ENCODE results near the gene HHLA2.
"Not testable (repeated sequence)": the region's sequence is repeated elsewhere in the genome, so short reads cannot be mapped to it uniquely, and the experiment has no call there.

The HHLA2 gene, protein sequence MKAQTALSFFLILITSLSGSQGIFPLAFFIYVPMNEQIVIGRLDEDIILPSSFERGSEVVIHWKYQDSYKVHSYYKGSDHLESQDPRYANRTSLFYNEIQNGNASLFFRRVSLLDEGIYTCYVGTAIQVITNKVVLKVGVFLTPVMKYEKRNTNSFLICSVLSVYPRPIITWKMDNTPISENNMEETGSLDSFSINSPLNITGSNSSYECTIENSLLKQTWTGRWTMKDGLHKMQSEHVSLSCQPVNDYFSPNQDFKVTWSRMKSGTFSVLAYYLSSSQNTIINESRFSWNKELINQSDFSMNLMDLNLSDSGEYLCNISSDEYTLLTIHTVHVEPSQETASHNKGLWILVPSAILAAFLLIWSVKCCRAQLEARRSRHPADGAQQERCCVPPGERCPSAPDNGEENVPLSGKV

DNA sequence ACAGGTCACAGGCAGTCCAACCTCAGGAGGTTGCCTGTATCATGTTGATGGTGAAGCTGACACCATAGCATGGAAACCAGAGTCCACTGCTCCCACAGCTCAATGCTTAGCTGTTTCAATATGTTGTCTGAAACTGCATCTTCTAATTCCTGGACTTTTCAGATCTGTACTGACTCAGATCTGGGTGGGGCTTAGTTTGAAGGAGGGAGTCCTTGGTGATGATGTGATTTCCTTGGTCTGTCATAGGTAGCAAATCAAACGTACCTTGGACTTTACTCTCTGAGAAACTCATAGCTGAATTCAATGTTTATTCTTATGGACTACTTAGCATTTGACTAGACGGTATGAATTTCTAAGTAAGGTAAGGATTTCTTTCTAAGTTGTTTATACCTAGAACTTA is at the start of gene HHLA2:
HHLA2 (plus strand) TSS at position 310 of the 400 bp plus-strand sequence. CDS start 55,266 bp downstream, outside the sequence.
- DNase-seq (ENCODE audit: low read depth) = no peak

DNA sequence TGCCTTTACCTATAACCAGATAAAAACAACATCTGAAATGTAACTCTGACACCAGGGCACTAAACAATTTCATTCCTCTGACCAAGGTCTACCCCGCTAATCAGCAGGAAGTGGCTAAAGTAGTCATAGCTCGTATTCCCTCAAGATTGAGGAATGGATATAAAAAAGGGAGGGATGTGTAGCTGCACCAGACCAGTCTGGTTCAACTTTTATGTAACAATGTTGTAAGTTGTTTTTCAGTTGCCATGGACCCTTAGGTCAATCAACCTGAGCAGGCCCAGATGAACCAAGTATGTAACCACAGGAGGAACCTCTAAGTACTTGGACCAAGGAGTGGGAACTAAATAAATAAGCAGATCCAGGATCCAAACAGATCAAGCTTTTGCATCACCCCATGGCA is 45.7 kb upstream of the HHLA2 start:
- DNase-seq (ENCODE audit: low read depth) = no peak

DNA sequence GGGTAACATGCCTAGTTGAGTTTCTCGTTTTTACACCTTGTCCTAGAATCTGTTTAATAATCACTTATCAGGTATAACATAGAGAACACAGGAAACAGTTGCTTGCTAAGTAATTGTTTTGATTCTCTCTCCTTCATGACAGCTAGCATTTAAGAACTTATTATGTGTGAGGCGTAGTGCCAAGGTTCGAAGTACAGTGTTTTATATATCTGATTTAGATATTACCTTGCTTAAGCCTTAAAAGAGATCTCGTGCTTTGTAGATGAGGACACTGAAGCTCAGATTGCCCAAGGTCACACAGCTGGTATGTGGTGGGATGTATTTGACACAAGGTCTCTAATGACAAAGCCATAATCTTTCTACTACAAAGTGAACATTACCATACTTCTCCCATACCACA is 45.1 kb upstream of the HHLA2 start:
- no peak for DNase-seq (ENCODE audit: low read depth)

DNA sequence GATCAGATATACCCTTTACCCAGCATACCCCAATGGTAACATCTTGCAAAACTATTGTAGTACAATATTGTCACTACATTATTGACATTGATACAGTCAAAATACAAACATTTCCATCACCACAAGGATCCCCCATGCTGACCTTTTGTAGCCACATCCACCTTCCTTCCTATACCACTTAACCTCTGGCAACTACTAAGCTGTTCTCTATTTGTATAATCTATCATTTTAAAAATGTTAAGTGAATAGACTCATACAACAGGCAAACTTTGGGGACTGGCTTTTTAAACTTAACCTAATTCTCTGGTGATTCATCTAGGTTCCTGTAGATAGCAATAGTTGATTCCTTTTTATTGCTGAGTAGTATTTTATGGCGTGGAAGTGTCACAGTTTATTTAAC is 44.5 kb upstream of the HHLA2 start:
- DNase-seq (ENCODE audit: low read depth) = no peak

DNA sequence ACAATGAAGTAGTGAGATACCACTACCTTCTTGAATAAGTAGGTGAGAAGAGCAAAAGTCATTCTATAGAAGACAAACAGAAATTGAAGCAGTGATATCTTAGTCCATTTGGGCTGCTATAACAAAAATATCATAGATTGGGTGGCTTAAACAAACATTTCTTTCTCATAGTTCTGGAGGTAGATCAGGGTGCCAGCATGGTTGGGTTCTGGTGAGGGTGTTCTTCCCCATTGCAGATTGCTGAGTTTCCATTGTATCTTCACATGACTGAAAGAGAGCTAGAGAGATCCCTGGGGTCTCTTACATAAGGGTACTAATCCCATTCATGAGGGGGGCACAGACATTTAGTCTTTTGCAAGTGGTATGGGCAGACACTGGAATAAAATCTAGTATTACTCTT is 41.2 kb upstream of the HHLA2 start:
- DNase-seq (ENCODE audit: low read depth) = no peak

DNA sequence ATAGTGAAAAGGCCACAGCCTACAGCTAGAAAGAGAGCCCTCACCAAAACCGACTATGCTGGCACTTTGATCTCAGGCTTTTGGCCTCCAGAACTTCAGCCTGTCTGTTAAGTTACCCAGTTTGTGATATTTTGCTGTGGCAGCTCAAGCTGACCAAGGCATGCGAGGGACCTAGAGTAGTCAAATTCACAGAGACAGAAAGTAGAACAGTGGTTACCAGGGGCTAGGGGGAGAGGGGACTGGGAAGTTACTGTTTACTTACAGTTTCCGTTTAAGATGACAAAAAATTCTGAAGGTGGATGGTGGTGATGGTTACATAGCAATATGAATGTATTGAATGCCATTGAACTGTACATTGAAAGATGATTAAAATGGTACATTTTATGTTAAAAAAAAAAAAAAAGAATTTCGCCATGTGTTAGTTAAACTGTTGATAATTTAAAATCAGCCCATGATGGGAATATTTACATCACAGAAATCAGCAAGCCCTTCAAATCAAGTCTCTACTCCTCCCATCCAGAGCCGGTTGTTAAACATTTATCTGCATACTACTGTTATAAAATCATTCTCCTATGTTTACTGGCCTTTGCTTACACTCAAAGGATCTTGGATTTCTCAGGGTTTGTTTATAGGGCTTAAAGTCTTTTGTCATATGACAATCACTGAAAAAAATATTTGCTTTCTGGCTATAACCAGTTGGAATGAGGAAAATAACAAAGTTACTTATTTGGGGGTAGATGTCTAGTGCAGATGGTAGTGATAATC is 31.6 kb upstream of the HHLA2 start:
- not testable (repeated sequence) for DNase-seq (ENCODE audit: low read depth)

DNA sequence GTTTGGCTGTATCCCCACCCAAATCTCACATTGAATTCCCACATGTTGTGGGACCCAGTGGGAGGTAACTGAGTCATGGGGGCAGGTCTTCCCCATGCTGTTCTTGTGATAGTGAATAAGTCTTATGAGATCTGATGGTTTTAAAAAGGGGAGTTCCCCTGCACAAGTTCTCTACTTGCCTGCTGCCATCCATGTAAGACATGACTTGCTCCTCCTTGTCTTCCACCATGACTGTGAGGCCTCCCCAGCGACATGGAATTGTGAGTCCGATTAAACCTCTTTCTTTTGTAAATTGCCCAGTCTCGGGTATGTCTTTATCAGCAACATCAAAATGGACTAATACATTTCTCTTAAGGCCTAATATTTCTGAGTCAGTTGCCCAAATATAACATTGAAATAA is 28.1 kb upstream of the HHLA2 start:
- DNase-seq (ENCODE audit: low read depth) = not testable (repeated sequence)

DNA sequence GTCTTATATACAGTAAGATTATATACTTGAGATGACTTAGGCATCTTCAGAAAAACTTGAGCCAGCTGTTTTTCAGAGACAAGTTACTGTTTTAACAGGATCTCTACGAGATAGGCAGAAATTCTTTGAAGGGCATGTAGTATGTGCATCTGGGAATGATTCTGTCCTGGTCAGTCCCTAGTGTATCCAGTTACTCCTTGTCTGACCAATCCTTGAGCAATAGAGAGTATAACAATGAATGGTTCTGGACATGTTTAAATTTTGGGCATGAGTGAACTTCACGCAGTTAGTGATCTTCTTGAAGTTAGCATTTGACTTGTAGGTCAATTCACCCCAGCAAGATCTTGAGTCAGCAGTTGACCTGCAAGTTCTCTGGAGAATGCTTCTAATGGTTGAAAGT is 24.7 kb upstream of the HHLA2 start:
- DNase-seq (ENCODE audit: low read depth) = no peak

DNA sequence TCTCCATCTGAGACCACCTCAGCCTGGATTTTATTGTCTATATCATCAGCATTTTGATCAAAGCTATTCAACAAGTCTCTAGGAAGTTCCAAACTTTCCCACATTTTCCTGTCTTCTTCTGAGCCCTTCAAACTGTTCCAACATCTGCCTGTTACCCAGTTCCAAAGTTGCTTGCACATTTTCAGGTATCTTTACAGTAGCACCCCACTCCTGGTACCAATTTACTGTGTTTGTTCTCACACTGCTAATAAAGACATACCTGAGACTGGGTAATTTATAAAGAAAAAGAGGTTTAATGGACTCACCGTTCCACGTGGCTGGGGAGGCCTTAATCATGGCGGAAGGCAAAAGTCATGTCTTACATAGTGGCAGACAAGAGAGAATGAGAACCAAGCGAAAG is 17.3 kb upstream of the HHLA2 start:
- not testable (repeated sequence) for DNase-seq (ENCODE audit: low read depth)

DNA sequence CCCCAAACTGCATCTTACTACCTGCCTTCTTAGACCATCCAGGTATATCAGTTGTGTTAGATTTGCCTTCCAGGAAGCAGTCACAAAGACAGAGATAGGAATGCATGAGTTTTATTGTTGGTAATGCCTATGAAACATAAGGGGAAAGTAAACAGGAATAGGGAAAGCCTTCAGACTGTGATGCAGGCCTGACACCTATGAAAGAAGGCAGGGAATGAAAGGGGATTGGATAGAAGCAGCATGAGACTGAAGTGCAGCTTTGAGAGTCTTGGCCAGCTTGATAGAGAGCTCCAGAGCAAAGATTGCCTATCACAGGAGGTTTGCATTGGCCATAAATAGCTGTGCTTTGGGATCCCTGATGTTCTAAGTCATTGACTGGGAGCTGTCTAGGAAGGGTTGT is 15.9 kb upstream of the HHLA2 start:
- DNase-seq (ENCODE audit: low read depth) = no peak

DNA sequence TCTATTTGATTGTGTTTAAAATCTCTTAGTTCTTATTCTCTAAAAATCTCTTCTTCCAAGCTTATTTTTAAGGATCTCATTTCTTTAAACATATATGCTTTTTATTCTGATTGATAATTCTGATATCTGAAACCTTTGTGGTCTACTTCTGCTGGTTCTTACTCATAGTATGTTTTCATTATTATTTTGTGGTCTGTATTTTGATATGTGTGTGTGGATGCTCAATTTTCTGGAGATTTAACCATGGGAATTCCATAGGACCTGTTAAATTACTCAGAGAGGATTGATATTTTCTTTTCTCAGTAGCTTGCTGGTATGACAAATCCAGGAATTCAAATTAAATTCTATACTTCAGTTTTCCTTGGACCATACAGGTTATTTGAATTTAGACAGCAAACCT is 14.7 kb upstream of the HHLA2 start:
- DNase-seq (ENCODE audit: low read depth) = no peak

DNA sequence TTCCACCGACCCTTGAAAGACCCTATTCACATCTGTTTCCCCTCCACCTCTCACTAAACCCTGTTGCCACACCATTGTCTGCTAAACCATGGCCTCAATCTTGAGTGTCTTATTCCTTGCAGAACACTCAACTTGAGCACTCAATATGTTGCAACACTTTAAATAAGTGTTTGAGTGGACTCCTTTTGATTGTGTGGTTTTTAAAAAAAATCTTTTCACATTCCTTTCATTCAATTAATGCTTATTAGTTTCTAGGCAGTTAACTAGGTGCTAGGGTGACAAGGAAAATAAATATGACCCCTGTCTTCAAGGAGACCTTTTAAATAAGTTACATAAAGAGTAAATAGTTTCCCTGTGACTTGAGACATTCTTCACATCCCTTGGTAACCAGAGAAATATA is 13.3 kb upstream of the HHLA2 start:
- no peak for DNase-seq (ENCODE audit: low read depth)

DNA sequence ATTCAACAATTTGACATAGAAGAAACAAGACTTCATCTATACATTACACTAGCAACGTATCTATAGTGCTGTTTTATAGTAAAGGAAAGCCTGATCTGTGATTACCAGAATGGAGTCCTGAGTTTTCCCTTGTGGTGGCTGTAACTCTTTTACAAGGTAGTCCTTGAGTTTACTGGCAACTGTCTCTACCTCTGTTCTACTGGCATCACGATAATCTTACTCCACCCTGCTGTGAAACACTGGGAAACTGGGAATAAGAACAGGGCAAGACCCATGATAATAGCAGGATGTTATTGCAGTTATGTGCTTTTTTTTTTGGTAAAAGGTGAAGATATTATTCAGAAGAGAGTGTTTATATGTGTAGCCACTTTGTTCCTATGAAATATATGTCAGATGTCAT is 12.4 kb upstream of the HHLA2 start:
- DNase-seq (ENCODE audit: low read depth) = no peak

DNA sequence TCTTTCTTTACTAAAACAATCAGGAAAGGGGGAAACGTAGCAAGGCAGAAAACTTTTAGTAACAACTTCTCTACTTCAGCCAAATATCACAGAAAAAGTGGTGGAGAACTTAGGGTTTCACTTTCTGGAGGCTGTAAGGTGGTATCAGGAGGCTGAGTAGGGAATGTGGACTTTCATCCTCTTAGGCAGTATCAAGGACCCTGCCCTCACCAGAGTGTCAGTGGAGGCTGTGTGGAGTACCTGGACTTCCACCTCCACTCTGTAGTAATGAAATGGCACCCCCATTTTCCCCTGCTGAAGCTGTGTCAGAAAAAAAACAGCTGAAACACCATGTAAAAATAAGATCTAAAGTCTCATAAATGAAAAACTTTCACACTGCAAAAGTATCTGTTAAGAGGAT is 11.2 kb upstream of the HHLA2 start:
- no peak for DNase-seq (ENCODE audit: low read depth)

DNA sequence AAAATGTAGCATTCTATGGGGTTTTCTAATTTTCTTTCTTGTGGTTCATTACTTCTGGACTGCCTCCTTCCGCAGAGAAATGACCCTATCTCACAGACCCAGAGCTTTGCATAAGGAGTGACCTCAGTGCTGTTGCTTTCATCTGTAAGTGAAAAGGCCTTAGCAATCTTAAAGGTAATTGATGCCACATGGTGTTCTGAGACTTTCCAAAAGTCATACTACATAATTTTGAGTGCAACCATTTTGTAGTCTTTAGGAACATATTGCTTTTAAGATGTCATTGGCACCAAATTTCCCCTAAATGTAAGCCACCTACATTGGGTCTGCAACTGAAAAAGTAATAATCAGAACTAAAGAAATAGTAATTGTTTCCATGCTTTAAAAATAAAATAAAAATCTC is 9.2 kb upstream of the HHLA2 start:
- no peak for DNase-seq (ENCODE audit: low read depth)

DNA sequence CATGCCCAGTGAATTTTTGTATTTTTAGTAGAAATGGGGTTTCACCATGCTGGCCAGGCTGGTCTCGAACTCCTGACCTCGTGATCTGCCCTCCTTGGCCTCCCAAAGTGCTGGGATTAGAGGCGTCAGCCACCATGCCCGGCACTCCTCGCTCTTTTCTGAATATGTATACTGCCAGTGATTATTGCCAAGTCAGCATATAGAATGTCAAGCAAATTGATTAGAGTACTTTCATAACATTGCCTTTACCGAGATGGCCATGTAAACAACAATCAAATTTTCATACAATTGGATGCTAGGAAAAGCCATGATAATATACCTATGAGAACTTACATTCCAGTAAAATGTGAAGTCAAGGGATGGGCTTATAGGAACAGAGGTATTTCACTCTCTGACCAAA is 8.2 kb upstream of the HHLA2 start:
- not testable (repeated sequence) for DNase-seq (ENCODE audit: low read depth)

DNA sequence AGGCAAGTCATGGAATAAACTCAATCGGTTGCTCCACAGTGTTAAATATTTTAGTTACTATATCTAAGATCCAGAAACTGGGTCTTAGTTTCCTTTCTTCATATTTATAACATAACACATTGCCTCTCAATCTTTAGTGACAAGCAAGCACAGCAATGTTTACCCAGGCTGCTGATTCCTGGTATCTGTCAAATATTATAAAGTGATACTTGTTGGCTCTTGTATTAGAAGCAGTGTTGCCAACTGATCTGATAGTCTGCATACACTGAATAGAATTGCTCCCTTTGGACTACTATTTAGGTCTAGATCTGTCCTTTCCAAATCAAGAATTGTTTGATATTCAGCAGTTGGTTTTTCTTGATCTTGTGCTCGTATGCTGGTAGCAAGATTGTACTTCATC is 7.2 kb upstream of the HHLA2 start:
- DNase-seq (ENCODE audit: low read depth) = no peak

DNA sequence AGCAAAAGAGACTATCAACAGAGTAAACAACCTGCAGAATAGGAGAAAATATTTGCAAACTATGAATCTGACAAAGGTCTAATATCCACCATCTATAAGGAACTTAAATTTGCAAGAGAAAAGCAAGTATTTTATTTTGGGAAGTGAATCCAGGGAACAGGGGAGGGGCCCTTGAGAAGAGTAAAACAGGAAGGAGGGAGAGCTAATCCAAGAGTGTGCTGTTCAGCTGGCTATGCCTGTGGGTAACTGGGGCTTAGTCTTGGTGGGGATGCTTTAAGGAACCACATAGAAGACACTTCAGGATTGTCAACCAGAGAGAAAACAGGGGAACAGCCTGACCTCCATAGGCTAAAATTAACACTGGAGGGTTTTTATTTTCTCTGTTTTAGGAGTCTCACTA is 3.9 kb upstream of the HHLA2 start:
- no peak for DNase-seq (ENCODE audit: low read depth)

DNA sequence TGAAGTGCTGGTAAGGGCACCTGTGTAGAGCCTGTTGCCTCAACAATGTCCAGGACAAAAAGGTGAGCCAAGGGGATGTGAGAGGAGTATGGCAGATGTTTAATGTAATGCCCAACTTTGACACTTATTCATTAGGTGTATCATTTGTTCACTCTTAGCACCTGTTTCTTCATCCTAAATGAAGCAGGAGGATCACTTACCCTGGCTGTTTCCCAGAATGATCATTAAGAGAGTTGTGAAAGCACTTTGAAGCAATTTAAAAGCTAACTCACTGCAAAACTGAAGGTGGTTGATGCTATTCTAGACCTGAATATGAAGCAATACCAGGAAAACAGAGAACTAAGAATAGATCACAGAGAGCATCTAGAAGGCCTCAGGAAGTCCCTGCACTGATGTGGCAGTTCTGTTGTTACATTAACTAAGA is 3.4 kb upstream of the HHLA2 start:
- DNase-seq (ENCODE audit: low read depth) = no peak

DNA sequence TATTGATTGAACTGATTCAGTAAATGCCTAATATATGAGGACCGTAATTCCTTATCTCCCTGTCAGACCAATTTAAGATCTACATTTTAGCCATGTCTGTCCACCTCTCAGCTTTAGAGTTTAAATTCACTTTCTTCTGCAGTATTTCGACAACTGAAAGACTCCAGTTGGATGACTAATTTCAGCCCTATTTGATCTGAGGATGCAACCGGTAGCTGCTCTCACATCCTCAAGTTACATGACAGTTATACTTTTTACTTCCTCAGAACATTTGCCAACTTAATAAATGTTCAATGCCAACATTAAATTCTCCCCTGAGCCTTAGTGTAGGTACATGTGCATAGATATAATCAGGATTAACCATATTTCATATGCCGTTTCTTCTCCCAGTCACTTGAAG is 2.5 kb upstream of the HHLA2 start:
- no peak for DNase-seq (ENCODE audit: low read depth)

DNA sequence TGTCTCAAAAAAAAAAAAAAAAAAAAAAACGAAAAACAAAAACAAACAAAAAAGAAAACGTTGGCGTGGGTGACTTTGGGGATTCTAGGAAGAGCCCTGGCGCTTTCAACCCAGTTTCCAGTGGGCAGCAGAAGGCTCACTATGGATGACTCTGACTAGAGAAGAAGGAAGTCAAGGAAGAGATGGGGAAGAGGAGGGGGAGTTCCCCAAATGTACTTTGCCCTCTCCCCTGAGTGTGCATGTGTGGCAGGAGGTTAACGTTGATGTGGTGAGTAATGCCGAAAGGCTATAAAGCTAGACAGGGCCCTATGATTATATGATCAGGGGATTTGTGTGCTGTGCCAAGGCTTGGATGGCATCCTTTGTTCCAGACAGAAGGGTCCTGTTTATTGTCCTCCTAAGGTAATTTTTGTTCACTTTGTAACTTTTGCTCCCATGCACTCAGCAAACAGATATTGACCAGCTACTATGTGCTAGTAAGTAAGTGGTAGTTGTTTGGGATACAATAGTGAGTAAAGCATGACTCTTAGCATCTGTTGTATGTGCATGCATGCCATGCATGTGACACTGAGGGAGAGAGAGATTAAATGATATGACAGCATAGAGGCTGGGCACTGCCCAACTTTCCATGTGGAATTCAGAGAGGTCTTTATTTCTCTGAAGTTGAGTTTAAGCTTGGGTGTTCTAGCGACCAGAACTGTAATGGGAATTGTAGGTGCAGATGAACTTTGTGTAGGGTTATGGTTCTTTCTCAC is 750 bp upstream of the HHLA2 start:
- no peak for DNase-seq (ENCODE audit: low read depth)

DNA sequence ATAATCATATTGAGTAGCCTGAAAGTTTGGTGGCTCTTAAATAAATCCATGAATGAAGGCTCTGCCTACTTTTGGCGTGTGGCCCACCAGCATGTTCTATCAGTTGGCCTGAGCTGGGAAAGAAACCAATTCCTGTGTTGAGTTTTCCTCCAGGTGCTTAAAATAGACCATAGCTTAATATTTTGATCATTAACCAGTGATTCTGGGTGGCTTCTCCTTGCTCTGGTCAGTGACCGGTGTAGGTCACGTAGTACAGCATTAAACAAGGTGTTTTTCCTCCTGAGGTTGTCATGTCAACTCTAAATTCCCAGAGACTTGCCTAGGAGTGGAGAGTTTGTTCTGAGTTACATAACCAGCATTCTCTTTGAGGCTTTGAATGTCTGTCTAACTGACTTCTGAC is 1.3 kb downstream of the HHLA2 start:
- DNase-seq (ENCODE audit: low read depth) = no peak

DNA sequence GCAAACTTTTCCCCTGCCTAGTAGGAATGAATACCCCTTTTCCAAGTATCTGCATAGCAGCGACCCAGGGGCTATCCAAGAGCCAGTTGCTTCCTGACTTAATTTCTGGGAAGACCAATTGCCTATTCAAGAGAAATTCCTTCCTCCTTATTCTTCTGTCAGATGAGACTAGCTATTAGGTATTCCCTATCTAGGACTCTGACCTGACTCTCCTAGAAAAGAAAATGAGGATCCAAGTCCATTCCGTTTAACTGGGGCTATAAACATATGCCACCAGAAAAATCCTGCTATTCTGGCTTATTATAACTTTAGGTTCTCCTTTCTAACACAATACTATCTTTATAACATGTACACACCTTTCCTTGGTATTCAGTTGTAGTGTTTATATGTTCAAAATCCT is 1.7 kb downstream of the HHLA2 start:
- DNase-seq (ENCODE audit: low read depth) = no peak
